Osteoblast (primary cell): ENCODE data around the gene ARFIP1. TPM values are rescaled to one million over a fixed set of nuclear protein-coding genes. Genes with fewer than 3 reads are reported as not detected.
A peak's percentile ranks its signal among the peaks of the same experiment; 100 is the strongest.

Experiments
- DNase-seq: peaks from one replicate; pipeline ENCODE4 v3.0.0; 2011; ENCODE audit warnings: low spot score, mixed read lengths; ENCODE audit not compliant: insufficient read length; ENCODE audit errors: missing footprints
- H2AFZ ChIP-seq: 2 replicates; pipeline ENCODE4 v1.6.0; 2011; ENCODE audit warnings: mild to moderate bottlenecking, low read length
- H3K27ac ChIP-seq: 2 replicates; pipeline ENCODE4 v1.5.1; 2011; ENCODE audit warnings: mild to moderate bottlenecking, low read depth, low read length, moderate library complexity
- H3K27me3 ChIP-seq: 2 replicates; pipeline ENCODE4 v1.6.0; 2012; ENCODE audit warnings: mild to moderate bottlenecking, control low read depth, inconsistent platforms, low read length, moderate library complexity; ENCODE audit not compliant: insufficient read depth
- H3K36me3 ChIP-seq: 2 replicates; pipeline ENCODE4 v1.5.1; 2011; ENCODE audit warnings: mild to moderate bottlenecking, low read length, control low read depth, moderate library complexity; ENCODE audit not compliant: insufficient read depth
- H3K4me1 ChIP-seq: 2 replicates; pipeline ENCODE4 v1.5.1; 2011; ENCODE audit warnings: mild to moderate bottlenecking, low read length, control low read depth, moderate library complexity; ENCODE audit not compliant: insufficient read depth
- H3K4me2 ChIP-seq: 2 replicates; pipeline ENCODE4 v1.6.0; 2011; ENCODE audit warnings: mild to moderate bottlenecking, low read length; ENCODE audit not compliant: insufficient read depth
- H3K4me3 ChIP-seq: fragments of 200-600 bp; sonication (generic); 3 replicates; pipeline ENCODE4 v1.5.1; 2012; ENCODE audit warnings: mild to moderate bottlenecking, low read length, inconsistent platforms; ENCODE audit not compliant: insufficient read depth
- H3K79me2 ChIP-seq: 2 replicates; pipeline ENCODE4 v1.6.0; 2012; ENCODE audit warnings: mild to moderate bottlenecking, low read length, control low read depth, inconsistent platforms; ENCODE audit not compliant: insufficient read depth
- H3K9me3 ChIP-seq: 2 replicates; pipeline ENCODE4 v1.5.1; 2011; ENCODE audit warnings: low read depth, low read length, control low read depth
- H4K20me1 ChIP-seq: 2 replicates; pipeline ENCODE4 v1.6.0; 2012; ENCODE audit warnings: mild to moderate bottlenecking, low read length, control low read depth; ENCODE audit not compliant: insufficient read depth
- CTCF ChIP-seq: IDR thresholded peaks from 2 replicates; pipeline ENCODE4 v1.5.1; 2011; ENCODE audit warnings: mild to moderate bottlenecking, low read depth, low read length, moderate library complexity; ENCODE audit errors: extremely low read depth
- total RNA-seq: library from RNA; depleted of rRNA; stranded (reverse); fragments of >200 nt; gene quantifications from 2 replicates; pipeline ENCODE4 v1.2.3, GENCODE V29; 2012

Gene ARFIP1
- total RNA-seq, 1 donor, result 38.7 TPM

DNA sequence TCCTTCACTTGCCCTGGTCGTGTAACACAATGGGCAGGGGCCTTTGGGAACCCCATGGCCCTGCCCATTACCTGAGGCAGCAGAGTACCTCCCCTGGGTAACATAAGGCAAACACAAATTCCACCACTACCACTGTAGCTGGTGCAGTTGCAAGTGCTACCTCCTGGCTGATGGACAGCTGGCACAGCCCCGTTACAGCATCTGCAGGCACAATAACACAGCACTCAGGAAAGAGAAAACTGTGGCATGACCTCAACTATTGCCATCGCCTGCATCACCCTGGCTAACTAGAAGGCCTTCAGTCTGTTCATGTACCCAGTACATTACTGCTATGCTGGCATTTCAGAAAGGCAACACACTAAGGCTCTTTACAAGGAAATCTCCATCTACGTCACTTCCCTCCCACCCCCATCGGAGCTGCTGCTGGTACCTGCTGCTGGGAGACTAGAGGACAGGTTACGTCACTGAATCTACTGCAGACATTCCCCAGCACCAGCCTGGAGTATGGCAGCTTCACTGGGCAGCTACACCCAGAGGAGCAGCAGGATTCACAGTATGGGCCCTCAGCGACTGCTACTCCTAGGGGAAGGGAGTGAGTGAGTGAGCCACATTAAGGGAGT is 39.4 kb downstream of the ARFIP1 start:
- no peak for TF ChIP-seq CTCF
- Histone ChIP-seq H3K4me3 (no peak overlapping the region), H2AFZ (no peak overlapping the region)

DNA sequence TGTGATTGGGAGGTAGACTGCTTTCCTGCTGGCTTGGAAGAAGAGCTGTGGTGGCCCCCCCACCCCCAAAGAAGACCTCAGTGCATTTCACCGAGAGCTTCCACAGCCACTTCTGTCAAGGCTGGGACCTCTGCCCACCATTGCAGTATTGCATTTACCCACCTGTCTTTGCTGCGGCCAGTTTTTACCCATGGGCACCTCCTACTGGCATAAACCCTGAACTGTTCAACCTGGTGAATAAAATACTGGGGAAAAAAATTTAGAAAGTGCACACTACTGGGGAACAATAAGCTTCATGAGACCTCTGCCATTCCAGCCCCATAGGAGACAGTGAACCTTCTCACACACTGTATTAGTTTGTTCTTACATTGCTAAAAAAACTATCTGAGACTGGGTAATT is 40.3 kb downstream of the ARFIP1 start:
- no peaks in the 10 kb centered on the region for H3K27me3 ChIP-seq
- H2AFZ ChIP-seq, result no peak overlapping the region
- no peak overlapping the region for H3K4me3 ChIP-seq
- no peak for TF ChIP-seq CTCF
- peaks cover 10% of the 10 kb centered on the region for H4K20me1 ChIP-seq
- peaks cover 8% of the 10 kb centered on the region for H3K79me2 ChIP-seq
- no peaks in the 10 kb centered on the region for H3K4me1 ChIP-seq
- no peak for DNase-seq
- no peak overlapping the region for H3K4me2 ChIP-seq
- no peaks in the 10 kb centered on the region for H3K9me3 ChIP-seq
- H3K27ac ChIP-seq, result no peak overlapping the region
- H3K36me3 ChIP-seq, result no peaks in the 10 kb centered on the region

More for the DNA sequence above, 39.4 kb downstream of the ARFIP1 start:
- no peaks in the 10 kb centered on the region for H3K36me3 ChIP-seq
- no peak overlapping the region for H3K4me2 ChIP-seq
- peak; percentile 23 for DNase-seq
- H3K27ac ChIP-seq, result no peak overlapping the region
- peaks cover 12% of the 10 kb centered on the region for H3K79me2 ChIP-seq
- no peaks in the 10 kb centered on the region for H3K27me3 ChIP-seq
- H4K20me1 ChIP-seq, result peaks cover 15% of the 10 kb centered on the region
- no peaks in the 10 kb centered on the region for H3K4me1 ChIP-seq
- no peaks in the 10 kb centered on the region for H3K9me3 ChIP-seq

GRCh38 chr4:152822323-152822722 is 42.6 kb downstream of the ARFIP1 start:
- H3K9me3 ChIP-seq, result no peaks in the 10 kb centered on the region
- no peak for DNase-seq
- H3K36me3 ChIP-seq, result no peaks in the 10 kb centered on the region
- H3K4me3 ChIP-seq, result no peak overlapping the region
- H3K79me2 ChIP-seq, result peaks cover 3% of the 10 kb centered on the region
- TF ChIP-seq CTCF, result no peak
- no peak overlapping the region for H2AFZ ChIP-seq
- H4K20me1 ChIP-seq, result peaks cover 3% of the 10 kb centered on the region
- H3K27ac ChIP-seq, result no peak overlapping the region
- no peak overlapping the region for H3K4me2 ChIP-seq
- no peaks in the 10 kb centered on the region for H3K4me1 ChIP-seq
- no peaks in the 10 kb centered on the region for H3K27me3 ChIP-seq

GRCh38 chr4:152824561-152824960 is 44.8 kb downstream of the ARFIP1 start:
- no peaks in the 10 kb centered on the region for H4K20me1 ChIP-seq
- no peak overlapping the region for H3K27ac ChIP-seq
- no peaks in the 10 kb centered on the region for H3K4me1 ChIP-seq
- DNase-seq, result no peak
- no peak overlapping the region for H2AFZ ChIP-seq
- H3K79me2 ChIP-seq, result no peaks in the 10 kb centered on the region
- H3K27me3 ChIP-seq, result no peaks in the 10 kb centered on the region
- H3K36me3 ChIP-seq, result no peaks in the 10 kb centered on the region
- no peak overlapping the region for H3K4me2 ChIP-seq
- no peak overlapping the region for H3K4me3 ChIP-seq
- no peak for TF ChIP-seq CTCF
- H3K9me3 ChIP-seq, result no peaks in the 10 kb centered on the region
